CD14-positive monocyte (primary cell): Measurements from ENCODE around the gene SPPL3. TPM values are rescaled to one million over a fixed set of nuclear protein-coding genes. Genes with fewer than 3 reads are reported as not detected.

Experiments
- DNase-seq, 3 donors: peaks; one replicate each; pipeline ENCODE4 v3.0.0-alpha.2; 2011 to 2022
- H2AFZ ChIP-seq: 2 replicates; pipeline ENCODE4 v1.6.0; 2012; ENCODE audit warnings: mild to moderate bottlenecking, low read depth, low read length, inconsistent platforms; ENCODE audit not compliant: insufficient read depth, poor library complexity, severe bottlenecking
- H3K27ac ChIP-seq, 2 donors: 1 replicate in 1 of 2; 2 replicates in 1 of 2; pipeline ENCODE4 v1.5.1; 2012 to 2013; ENCODE audit warnings: low read length in 2 of 2, control low read depth in 1 of 2, inconsistent platforms in 1 of 2, low read depth in 1 of 2, mild to moderate bottlenecking in 1 of 2
- H3K27me3 ChIP-seq, 2 donors: one replicate each; pipeline versions ENCODE4 v1.6.0 to v1.6.1; 2011 to 2013; ENCODE audit warnings: low read length in 2 of 2; ENCODE audit not compliant: control insufficient read depth in 2 of 2, insufficient read depth in 2 of 2
- H3K36me3 ChIP-seq, 2 donors: replicated peaks in 1 of 2; 1 replicate in 1 of 2; 2 replicates in 1 of 2; pipeline versions ENCODE4 v1.5.1 to v1.6.1; 2012 to 2013; ENCODE audit warnings: low read length in 2 of 2, control low read depth in 1 of 2, inconsistent platforms in 1 of 2, mild to moderate bottlenecking in 1 of 2; ENCODE audit not compliant: insufficient read depth in 2 of 2, control insufficient read depth in 1 of 2
- H3K4me1 ChIP-seq, 2 donors: 1 replicate in 1 of 2; 2 replicates in 1 of 2; pipeline versions ENCODE4 v1.5.1 to v1.6.1; 2012 to 2013; ENCODE audit warnings: low read length in 2 of 2, control low read depth in 1 of 2, inconsistent platforms in 1 of 2, mild to moderate bottlenecking in 1 of 2, moderate library complexity in 1 of 2; ENCODE audit not compliant: insufficient read depth in 2 of 2, control insufficient read depth in 1 of 2
- H3K4me2 ChIP-seq: replicated peaks from 2 replicates; pipeline ENCODE3; 2012; ENCODE audit warnings: low read length, moderate library complexity, mild to moderate bottlenecking; ENCODE audit not compliant: poor library complexity, severe bottlenecking; ENCODE audit errors: extremely low read depth
- H3K4me3 ChIP-seq, 3 experiments: fragments of 200-600 bp in 1 of 3; sonication (generic) in 1 of 3; replicated peaks in 1 of 3; 1 replicate in 2 of 3; 2 replicates in 1 of 3; pipeline ENCODE4 v1.5.1; 2011 to 2013; ENCODE audit warnings: low read length in 3 of 3, mild to moderate bottlenecking in 3 of 3, control low read depth in 2 of 3, low read depth in 2 of 3, inconsistent platforms in 1 of 3, moderate library complexity in 1 of 3
- H3K79me2 ChIP-seq: 2 replicates; pipeline ENCODE4 v1.6.0; 2012; ENCODE audit warnings: mild to moderate bottlenecking, control low read depth, inconsistent platforms, low read length, moderate library complexity; ENCODE audit not compliant: insufficient read depth
- H3K9ac ChIP-seq: 2 replicates; pipeline ENCODE4 v1.6.0; 2017; ENCODE audit warnings: low read length, mild to moderate bottlenecking; ENCODE audit not compliant: insufficient read depth, poor library complexity, severe bottlenecking
- H3K9me3 ChIP-seq, 2 donors: replicated peaks in 1 of 2; 1 replicate in 1 of 2; 2 replicates in 1 of 2; pipeline versions ENCODE4 v1.5.1 to v1.6.1; 2012 to 2013; ENCODE audit warnings: low read length in 2 of 2, control low read depth in 1 of 2; ENCODE audit not compliant: control insufficient read depth in 1 of 2, insufficient read depth in 1 of 2
- H4K20me1 ChIP-seq: 2 replicates; pipeline ENCODE4 v1.6.0; 2012; ENCODE audit warnings: mild to moderate bottlenecking, low read length, control low read depth, moderate library complexity; ENCODE audit not compliant: insufficient read depth
- H3K27ac Mint-ChIP-seq, 7 donors: one replicate each; pipeline ENCODE4 v1.8.0; 2020; ENCODE audit warnings: mild to moderate bottlenecking in 7 of 7, mixed read lengths in 7 of 7, moderate library complexity in 6 of 7, inconsistent platforms in 2 of 7
- H3K27me3 Mint-ChIP-seq, 3 donors: one replicate each; pipeline ENCODE4 v1.8.0; 2021 to 2022; ENCODE audit warnings: low read depth in 3 of 3, mild to moderate bottlenecking in 3 of 3, mixed read lengths in 3 of 3, moderate library complexity in 3 of 3, inconsistent platforms in 1 of 3
- H3K36me3 Mint-ChIP-seq, 2 donors: one replicate each; pipeline ENCODE4 v1.8.0; 2020; ENCODE audit warnings: mixed read lengths in 2 of 2, inconsistent platforms in 1 of 2, mild to moderate bottlenecking in 1 of 2
- H3K4me1 Mint-ChIP-seq: one replicate; pipeline ENCODE4 v1.8.0; 2020; ENCODE audit warnings: mild to moderate bottlenecking, mixed read lengths
- H3K4me3 Mint-ChIP-seq, 2 donors: one replicate each; pipeline ENCODE4 v1.8.0; 2020; ENCODE audit warnings: mild to moderate bottlenecking in 2 of 2, mixed read lengths in 2 of 2, moderate library complexity in 1 of 2
- H3K9me3 Mint-ChIP-seq, 7 donors: one replicate each; pipeline ENCODE4 v1.8.0; 2020 to 2022; ENCODE audit warnings: mixed read lengths in 7 of 7, mild to moderate bottlenecking in 6 of 7, moderate library complexity in 6 of 7, inconsistent platforms in 2 of 7
- WGBS: methylation state at CpG from one replicate; pipeline ENCODE4 v1.1.5; 2013; ENCODE audit warnings: missing lambda C conversion rate; ENCODE audit not compliant: insufficient coverage; 5-methylcytosine and 5-hydroxymethylcytosine counted together
- intact Hi-C, 2 donors: fragments of 100-400 bp; cut with micrococcal nuclease; formaldehyde crosslinking; loops; one replicate each; pipeline versions ENCODE4 v1.15.0 to v1.15.1; 2023
- polyA plus RNA-seq, 3 donors: library from polyadenylated mRNA; depleted of rRNA in 1 of 3; unstranded in 2 of 3; stranded (reverse) in 1 of 3; fragments of 300-500 nt in 2 of 3; fragments of >200 nt in 1 of 3; fragmentation: Illumina TruSeq in 2 of 3; gene quantifications; 1 replicate in 2 of 3; 2 replicates in 1 of 3; pipeline ENCODE4 v1.2.3, GENCODE V29; 2012 to 2021
- TF ChIP-seq, protein P1 (sequence below): fragments of 200-600 bp; IDR thresholded peaks from one replicate; pipeline ENCODE4 v1.8.0; 2022; ENCODE audit warnings: antibody characterized with exemption, mild to moderate bottlenecking

SPPL3 gene
- polyA plus RNA-seq, 3 donors = 14.5 to 18.6 (median 18.5) TPM

DNA sequence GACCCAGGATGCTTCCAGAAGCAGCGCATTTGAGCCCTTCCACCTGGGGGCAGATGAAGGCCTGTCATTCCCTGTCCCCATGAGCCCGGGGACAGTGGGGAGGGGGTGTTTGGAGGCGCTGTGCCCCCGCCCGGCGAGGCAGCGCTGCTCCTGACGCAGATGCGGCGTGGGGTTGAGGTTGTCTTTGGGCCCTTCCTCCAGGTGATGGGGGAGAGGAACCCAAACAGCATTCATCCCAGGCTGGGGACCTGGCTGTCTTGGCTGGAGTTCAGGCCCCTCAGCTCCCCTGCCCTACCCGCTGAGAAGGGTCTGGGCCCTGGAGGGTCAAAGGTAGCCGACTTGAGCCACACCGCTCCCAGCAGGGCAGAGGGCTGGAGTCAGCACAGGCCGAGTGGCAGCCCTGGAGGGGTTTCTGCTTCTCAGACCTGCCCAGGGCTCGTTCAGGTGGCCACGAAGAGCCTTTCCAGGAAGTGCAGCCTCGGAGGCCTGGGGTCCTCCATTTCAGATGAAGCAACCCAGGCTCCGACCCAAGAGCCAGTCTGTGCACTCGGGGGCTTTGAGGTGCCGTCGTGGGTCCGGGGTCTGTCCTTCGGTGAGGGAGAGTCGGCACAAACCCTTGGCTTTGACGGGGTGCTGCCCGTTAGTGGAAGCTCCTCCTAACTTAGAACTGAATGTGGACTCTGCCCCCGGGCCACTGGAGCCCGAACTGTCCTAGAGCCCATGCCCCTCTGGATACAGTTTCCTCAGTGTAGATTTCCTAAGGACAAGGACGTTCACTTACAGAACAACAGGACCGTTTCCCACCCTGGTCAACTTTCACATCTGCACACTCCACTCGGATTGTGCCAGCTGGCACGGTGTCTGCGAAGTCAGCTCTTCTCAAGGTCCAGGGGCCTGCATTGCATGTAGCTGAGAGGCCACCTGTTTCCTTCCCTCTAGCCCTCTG is 162.4 kb downstream of the SPPL3 start:
- H3K79me2 ChIP-seq = no peaks in the 10 kb centered on the region
- no peak overlapping the region for H3K9ac ChIP-seq
- H3K27ac ChIP-seq = no peak overlapping the region
- H3K27me3 ChIP-seq = no peaks in the 10 kb centered on the region
- H3K4me3 ChIP-seq = no peak overlapping the region
- no peak overlapping the region for H3K27ac Mint-ChIP-seq
- H3K4me1 Mint-ChIP-seq = no peaks in the 10 kb centered on the region
- no peaks in the 10 kb centered on the region for H4K20me1 ChIP-seq
- 89% methylated on average over 33 of the region's 33 CpGs for WGBS
- no peaks in the 10 kb centered on the region for H3K9me3 Mint-ChIP-seq
- intact Hi-C loops = no loop called here
- H3K4me2 ChIP-seq = no peak overlapping the region
- H3K9me3 ChIP-seq = no peaks in the 10 kb centered on the region
- peaks cover 9 to 19% of the 10 kb centered on the region in 2 donors for H3K36me3 Mint-ChIP-seq
- H3K27me3 Mint-ChIP-seq = no peaks in the 10 kb centered on the region
- H2AFZ ChIP-seq = no peak overlapping the region
- peaks cover 10 to 15% of the 10 kb centered on the region in 2 donors for H3K36me3 ChIP-seq
- no peak overlapping the region for H3K4me3 Mint-ChIP-seq
- no peak for DNase-seq
- no peaks in the 10 kb centered on the region for H3K4me1 ChIP-seq
- TF ChIP-seq, protein P1, sequence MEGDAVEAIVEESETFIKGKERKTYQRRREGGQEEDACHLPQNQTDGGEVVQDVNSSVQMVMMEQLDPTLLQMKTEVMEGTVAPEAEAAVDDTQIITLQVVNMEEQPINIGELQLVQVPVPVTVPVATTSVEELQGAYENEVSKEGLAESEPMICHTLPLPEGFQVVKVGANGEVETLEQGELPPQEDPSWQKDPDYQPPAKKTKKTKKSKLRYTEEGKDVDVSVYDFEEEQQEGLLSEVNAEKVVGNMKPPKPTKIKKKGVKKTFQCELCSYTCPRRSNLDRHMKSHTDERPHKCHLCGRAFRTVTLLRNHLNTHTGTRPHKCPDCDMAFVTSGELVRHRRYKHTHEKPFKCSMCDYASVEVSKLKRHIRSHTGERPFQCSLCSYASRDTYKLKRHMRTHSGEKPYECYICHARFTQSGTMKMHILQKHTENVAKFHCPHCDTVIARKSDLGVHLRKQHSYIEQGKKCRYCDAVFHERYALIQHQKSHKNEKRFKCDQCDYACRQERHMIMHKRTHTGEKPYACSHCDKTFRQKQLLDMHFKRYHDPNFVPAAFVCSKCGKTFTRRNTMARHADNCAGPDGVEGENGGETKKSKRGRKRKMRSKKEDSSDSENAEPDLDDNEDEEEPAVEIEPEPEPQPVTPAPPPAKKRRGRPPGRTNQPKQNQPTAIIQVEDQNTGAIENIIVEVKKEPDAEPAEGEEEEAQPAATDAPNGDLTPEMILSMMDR = no peak

- DNase-seq = no peak
- 96% methylated on average over 15 of the region's 15 CpGs for WGBS
- Histone ChIP-seq H3K4me1 (no peaks in the 10 kb centered on the region), H4K20me1 (no peaks in the 10 kb centered on the region), H3K27me3 (no peaks in the 10 kb centered on the region), H3K9me3 (no peaks in the 10 kb centered on the region), H2AFZ (no peak overlapping the region), H3K27ac (no peak overlapping the region), H3K4me3 (no peak overlapping the region), H3K4me2 (no peak overlapping the region), H3K36me3 (peaks cover 10 to 15% of the 10 kb centered on the region in 2 donors), H3K9ac (no peak overlapping the region), H3K79me2 (no peaks in the 10 kb centered on the region)
- H3K4me3 Mint-ChIP-seq = no peak overlapping the region
- no peaks in the 10 kb centered on the region for H3K4me1 Mint-ChIP-seq
- H3K27me3 Mint-ChIP-seq = peaks cover 0 to 3% (median 0%) of the 10 kb centered on the region in 3 donors
- intact Hi-C loops = no loop called here
- no peak overlapping the region for H3K27ac Mint-ChIP-seq
- H3K9me3 Mint-ChIP-seq = no peaks in the 10 kb centered on the region
- peaks cover 9 to 19% of the 10 kb centered on the region in 2 donors for H3K36me3 Mint-ChIP-seq
- TF ChIP-seq, protein P1 = no peak
These were observed 163.3 kb downstream of the SPPL3 start for GRCh38 chr12:120740871-120741270.
